Measurements from ENCODE around the gene MRPL55. TPM values are rescaled to one million over a fixed set of nuclear protein-coding genes. Genes with fewer than 3 reads are reported as not detected.
A peak's percentile ranks its signal among the peaks of the same experiment; 100 is the strongest.

Gene MRPL55
- total and polyA plus RNA-seq, 12 donors = 38.0 to 174 (median 48.2) TPM

DNA sequence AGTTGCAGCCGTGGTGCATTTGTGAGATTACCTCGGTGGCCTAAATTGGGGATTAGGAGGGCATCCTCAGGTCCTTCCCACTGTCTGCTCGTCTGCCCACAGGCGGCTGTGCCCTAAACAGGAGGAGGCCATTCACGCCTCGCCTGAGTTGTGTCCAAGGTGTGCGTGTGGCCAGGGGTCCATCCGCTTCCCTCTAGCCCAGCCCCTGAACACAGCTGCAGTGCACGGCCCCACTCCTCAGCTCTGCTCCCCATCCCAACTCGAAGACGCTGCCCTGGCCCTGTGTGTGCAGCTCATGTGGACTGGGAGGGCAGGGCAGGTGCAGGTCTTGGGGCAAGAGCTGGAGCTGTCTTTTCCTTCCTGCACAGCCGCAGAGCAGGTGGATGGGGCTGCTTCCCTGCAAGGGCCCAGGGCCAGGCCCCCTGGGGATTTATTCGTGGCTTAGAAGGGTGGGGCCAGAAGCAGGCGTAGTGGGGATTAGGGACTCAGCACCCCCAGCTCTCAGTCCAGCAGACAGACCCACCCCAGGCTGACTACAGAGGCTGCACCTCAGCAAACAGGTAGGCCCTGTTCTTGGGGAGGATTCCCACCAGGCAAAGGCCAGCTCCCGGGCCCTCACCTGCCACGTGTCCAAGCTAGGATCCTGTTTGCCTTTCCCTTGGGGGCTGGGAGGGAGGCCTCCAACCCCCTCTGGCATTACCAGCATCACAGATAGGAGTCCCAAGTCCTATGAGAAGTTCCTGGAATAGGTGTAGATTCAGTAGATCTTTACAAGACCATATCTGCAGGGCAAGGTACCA is 35.3 kb upstream of the MRPL55 start:
- intact Hi-C loops (cut with DNase I) = loop anchor here in 1 of 10 donors (5.0 kb wide), 1 partner anchor 263 kb away; the partner anchor contains the start of gene TRIM11
- H3K36me3 ChIP-seq = peaks cover 0 to 56% (median 5%) of the 10 kb centered on the region in 9 donors
- no peak overlapping the region for H3K4me3 ChIP-seq
- no peak for ATAC-seq
- TF ChIP-seq CTCF (IDR thresholded peaks at IDR 0.05) = no peak
- H3K9me3 ChIP-seq = no peaks in the 10 kb centered on the region
- peaks cover 40 to 84% (median 62%) of the 10 kb centered on the region in 9 donors for H3K4me1 ChIP-seq
- no peak for DNase-seq
- no peak overlapping the region for H3K27ac ChIP-seq
- 78 to 81% methylated on average over 16 of the region's 16 CpGs for WGBS, 2 donors
- no peaks in the 10 kb centered on the region for H3K27me3 ChIP-seq

- no peaks in the 10 kb centered on the region for H3K9me3 ChIP-seq
- H3K4me3 ChIP-seq = no peak overlapping the region
- no peak for DNase-seq
- no peak for ATAC-seq
- H3K27me3 ChIP-seq = no peaks in the 10 kb centered on the region
- TF ChIP-seq CTCF (IDR thresholded peaks at IDR 0.05) = no peak
- peak overlapping the region in 3 of 10 donors; percentile 27 to 100 (median 99) for H3K27ac ChIP-seq
- peaks cover 0 to 51% (median 5%) of the 10 kb centered on the region in 9 donors for H3K36me3 ChIP-seq
- 92% methylated on average over 12 of the region's 12 CpGs for WGBS, 2 donors
- peaks cover 32 to 76% (median 59%) of the 10 kb centered on the region in 9 donors for H3K4me1 ChIP-seq
- intact Hi-C loops (cut with DNase I) = loop anchor here in 1 of 10 donors (5.0 kb wide), 1 partner anchor 264 kb away; the partner anchor contains the start of gene TRIM11
Observed at GRCh38 chr1:228143480-228144192, 34.5 kb upstream of the MRPL55 start.

DNA sequence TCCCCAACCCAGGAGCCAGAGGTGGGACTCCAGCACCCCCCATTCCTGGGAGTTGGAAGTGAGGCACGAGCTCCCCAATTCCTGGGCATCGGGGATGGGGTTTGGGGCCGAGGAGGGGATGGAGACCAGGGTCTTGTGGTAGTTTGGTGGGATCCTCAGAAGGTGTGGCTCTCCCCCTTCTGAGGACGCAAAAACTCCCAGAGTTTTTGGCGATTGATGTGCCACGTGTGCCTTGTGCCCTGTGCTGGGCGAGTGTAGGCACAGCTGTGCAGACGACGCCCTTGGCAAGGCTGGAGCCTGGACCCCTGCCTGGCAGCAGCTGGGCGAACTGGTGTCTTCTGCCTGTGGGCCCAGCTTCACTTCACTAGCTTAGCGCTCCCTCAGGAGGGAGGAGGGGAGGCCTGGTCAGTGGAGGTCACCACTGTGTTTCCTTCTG is 33.6 kb upstream of the MRPL55 start:
- Histone ChIP-seq H3K36me3 (peaks cover 0 to 41% (median 5%) of the 10 kb centered on the region in 9 donors), H3K27me3 (no peaks in the 10 kb centered on the region), H3K27ac (peak overlapping the region in 8 of 10 donors; percentile 27 to 100 (median 98)), H3K4me1 (peaks cover 25 to 67% (median 50%) of the 10 kb centered on the region in 9 donors), H3K9me3 (no peaks in the 10 kb centered on the region), H3K4me3 (peak overlapping the region in 5 of 10 donors; percentile 83 to 100 (median 93))
- no peak for DNase-seq
- 81 to 87% methylated on average over 11 of the region's 11 CpGs for WGBS, 2 donors
- intact Hi-C loops (cut with DNase I) = loop anchor here in 1 of 10 donors (5.0 kb wide), 1 partner anchor 265 kb away; the partner anchor contains the start of gene TRIM11
- ATAC-seq = no peak
- no peak for TF ChIP-seq CTCF (IDR thresholded peaks at IDR 0.05)

DNA sequence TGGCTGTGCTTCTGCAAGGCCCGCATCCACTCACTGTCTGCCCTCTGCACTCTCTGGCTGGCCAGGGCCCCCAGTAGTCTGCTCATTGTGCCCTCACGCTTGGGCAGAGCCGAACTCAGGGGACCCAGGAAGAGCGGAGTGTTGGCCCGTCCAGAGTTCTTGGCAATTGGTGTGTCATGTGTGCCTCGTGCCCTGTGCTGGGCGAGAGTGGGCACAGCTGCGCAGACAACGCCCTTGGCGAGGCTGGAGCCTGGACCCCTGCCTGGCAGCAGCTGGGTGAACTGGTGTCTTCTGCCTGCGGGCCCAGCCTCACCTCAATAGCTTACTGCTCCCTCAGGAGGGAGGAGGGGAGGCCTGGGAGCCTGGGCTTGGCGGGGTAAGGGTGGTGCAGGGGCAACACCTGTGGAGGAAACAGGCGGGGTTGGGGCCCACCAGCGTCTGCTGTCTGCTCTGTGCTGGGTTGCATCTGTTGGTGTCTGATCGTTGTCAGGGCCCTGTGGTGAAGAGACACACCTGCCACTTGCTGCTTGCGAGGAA is 33.1 kb upstream of the MRPL55 start:
- DNase-seq = peak in 1 of 2 donors; percentile 20
- Histone ChIP-seq H3K4me3 (peak overlapping the region in 9 of 10 donors; percentile 83 to 100 (median 93)), H3K36me3 (peaks cover 0 to 36% (median 3%) of the 10 kb centered on the region in 9 donors), H3K4me1 (peaks cover 25 to 62% (median 45%) of the 10 kb centered on the region in 9 donors), H3K9me3 (no peaks in the 10 kb centered on the region), H3K27me3 (no peaks in the 10 kb centered on the region), H3K27ac (peak overlapping the region; percentile 97 to 100 (median 99))
- ATAC-seq = no peak
- 80 to 81% methylated on average over 16 of the region's 16 CpGs for WGBS, 2 donors
- intact Hi-C loops (cut with DNase I) = loop anchor here in 1 of 10 donors (5.0 kb wide), 1 partner anchor 265 kb away; the partner anchor contains the start of gene TRIM11
- TF ChIP-seq CTCF (IDR thresholded peaks at IDR 0.05) = no peak

Measured in heart right ventricle (tissue), 16 donors.